Right renal cortex interstitium (tissue), 3 donors: ENCODE data around the gene GALNT10. TPM values are rescaled to one million over a fixed set of nuclear protein-coding genes. Genes with fewer than 3 reads are reported as not detected.

Source experiments
- DNase-seq, 3 donors: peaks; one replicate each; pipeline ENCODE4 v3.0.0-alpha.2; 2013; ENCODE audit warnings: low read depth in 3 of 3, low spot score in 2 of 3
- polyA plus RNA-seq, 3 donors: library from polyadenylated mRNA; unstranded; fragments of 120-200 nt; gene quantifications; one replicate each; pipeline ENCODE4 v1.2.1, GENCODE V29; 2013; ENCODE audit not compliant: insufficient read length in 3 of 3

Gene GALNT10
- polyA plus RNA-seq, 3 donors = 25.7 to 29.4 (median 27.4) TPM

DNA sequence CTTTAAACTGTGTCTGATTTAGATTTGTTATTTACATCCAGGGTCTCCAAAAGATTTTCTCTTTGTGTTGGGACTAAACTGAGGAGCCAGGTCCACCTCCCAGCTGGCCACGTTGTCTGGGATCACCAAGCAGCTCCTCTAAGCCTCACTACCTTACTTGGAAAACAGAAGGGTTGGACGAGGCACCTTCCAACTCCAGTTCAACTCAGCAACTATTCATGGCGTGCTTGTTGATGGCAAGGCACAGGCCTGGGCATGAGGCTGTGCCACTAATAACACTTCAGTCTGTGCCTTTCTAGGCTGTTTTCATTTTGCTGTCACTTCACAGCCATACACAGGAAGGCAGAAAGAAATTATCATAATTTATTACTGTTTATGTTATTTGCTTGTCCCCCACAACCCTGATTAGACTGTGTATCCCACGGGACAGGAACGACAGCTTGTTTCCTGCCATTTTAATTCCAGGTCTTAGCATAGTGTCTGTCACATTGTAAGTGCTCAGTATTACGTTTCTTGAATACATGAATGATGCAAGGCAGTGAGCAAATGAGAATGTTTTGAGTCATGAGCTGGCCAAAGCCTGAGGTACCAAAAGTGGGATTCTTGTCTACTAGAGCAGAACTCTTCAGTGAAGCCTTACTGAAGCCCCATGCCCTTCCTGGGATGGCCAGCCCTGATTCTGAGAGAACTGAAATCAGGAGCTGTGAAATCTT lies 125.8 kb downstream of the GALNT10 start:
- DNase-seq = no peak

- no peak for DNase-seq
Observed at GRCh38 chr5:154317916-154318315, 127.4 kb downstream of the GALNT10 start.

DNA sequence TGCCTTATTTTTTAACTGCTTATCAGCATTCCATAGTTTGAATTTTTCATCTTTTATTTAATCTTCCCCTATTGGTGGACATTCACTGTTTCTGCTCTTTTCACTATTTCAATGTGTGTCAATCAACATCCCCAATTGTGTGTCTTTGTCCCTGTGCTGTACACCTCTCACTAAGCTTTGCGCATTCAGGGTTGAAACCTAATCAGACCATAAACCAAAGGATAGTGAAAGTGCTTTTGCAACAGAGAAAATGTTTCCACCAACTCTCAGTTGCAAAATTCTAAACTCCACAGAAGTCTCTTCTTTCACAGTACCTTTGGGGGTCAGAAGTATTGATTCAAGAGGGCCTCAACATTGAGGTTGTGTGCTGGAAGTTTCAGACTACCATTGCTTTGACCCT lies 128.2 kb downstream of the GALNT10 start:
- DNase-seq = no peak

GRCh38 chr5:154319736-154320135 lies 129.2 kb downstream of the GALNT10 start:
- no peak for DNase-seq

DNA sequence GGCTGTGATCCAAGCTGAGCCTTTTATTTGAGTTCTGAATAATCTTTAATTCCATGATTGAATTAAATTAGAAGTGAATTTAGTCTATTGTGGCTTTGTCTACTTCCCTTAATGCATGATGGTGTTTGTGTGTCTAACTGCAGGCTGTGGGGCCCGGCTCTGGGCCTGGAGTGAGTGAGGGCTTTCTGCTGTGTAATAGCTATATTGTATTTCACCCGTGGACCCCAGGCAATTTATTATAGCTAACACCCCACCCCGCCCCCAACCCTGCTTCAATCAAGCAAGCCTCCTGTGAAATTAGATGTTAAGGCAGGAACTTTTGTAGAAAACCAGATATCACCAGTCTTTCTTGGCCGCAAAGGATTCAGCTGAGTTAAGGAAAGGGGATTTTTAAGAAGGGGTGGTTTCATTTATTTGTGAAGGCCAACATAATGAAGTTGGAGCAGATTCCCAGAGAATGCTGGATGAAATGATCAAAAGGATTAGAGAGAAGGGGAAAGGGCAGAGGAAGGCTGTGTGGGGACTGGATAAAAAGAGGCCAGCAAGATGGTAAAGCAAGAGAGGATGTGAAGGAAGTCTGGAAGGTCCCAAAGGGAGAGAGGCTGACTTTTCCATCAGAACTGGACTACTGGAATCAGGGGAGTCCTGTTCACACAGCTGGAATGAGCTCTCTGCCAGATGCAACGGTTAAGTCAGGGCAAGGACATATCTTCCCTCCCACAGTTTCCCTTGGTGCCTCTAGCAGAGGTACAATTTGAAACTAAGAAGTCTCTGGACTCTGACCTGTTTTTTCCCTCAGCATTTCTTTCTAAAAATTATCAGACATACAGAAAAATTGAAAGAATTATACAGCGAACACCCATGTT lies 129.9 kb downstream of the GALNT10 start:
- DNase-seq = peak in 2 of 3 donors; percentile 33 to 36

- DNase-seq = no peak
Observed at GRCh38 chr5:154321546-154321945, 131.0 kb downstream of the GALNT10 start.

- no peak for DNase-seq
Observed at GRCh38 chr5:154324033-154324432, 133.5 kb downstream of the GALNT10 start.

DNA sequence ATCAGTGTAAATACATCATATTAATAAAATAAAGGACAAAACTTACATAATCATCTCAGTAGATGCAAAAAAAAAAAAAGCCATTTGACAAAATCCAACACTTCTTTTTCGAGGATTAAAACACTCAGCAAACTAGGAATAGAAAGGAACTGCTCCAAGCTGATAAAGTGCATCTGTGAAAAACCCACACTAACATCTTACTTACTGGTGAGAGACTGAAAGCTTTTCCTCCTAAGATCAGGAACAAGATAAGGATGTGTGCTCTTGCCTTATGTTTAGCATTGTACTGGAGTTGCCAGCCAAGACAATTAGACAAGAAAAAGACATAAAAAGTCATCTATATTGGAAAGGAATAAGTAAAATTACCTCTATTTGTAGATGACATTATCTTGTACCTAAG lies 135.0 kb downstream of the GALNT10 start:
- no peak for DNase-seq

GRCh38 chr5:154329062-154329461 lies 138.5 kb downstream of the GALNT10 start:
- no peak for DNase-seq

DNA sequence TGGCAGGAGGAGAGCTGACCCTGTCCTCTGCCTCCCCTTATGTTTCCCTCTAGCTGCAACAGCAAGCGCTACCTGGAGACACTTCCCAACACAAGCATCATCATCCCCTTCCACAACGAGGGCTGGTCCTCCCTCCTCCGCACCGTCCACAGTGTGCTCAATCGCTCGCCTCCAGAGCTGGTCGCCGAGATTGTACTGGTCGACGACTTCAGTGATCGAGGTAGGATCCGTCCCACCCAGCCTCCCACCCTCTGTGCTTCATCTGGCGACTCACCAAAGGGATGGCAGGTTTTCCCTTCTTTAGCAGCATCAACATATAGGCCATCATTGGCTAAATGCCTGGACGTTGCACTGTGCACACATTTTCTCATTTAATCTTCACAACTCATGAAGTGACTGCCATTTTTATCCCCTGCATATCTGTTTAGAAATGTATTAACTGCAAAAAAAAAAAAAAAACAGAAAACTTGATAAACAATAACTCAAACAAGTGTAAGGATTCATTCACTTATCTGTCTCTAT lies 139.0 kb downstream of the GALNT10 start:
- no peak for DNase-seq

- no peak for DNase-seq
Observed at GRCh38 chr5:154330097-154330667, 139.6 kb downstream of the GALNT10 start.

GRCh38 chr5:154331232-154331631 lies 140.7 kb downstream of the GALNT10 start:
- DNase-seq = no peak

DNA sequence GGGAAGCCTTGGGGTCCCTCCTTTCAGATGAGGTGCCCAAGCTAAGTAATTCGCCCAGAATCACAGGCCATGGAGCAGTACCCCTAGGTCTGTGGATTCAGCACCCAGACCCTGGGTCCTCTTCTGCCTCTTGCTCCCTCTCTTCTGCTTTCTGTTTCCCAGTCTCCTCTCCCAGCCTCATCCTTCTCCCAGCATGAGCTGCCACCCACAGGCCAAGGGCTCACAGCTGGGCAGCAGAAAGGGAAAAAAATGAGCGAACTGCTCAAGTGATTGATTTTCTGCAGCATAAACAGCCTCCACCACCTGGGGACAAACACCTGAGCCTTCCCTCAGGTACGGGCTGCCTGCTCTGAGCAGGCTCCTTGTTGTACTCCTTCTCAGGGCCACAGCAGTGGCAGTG lies 141.4 kb downstream of the GALNT10 start:
- DNase-seq = no peak

- no peak for DNase-seq
Observed at GRCh38 chr5:154332451-154332850, 141.9 kb downstream of the GALNT10 start.

DNA sequence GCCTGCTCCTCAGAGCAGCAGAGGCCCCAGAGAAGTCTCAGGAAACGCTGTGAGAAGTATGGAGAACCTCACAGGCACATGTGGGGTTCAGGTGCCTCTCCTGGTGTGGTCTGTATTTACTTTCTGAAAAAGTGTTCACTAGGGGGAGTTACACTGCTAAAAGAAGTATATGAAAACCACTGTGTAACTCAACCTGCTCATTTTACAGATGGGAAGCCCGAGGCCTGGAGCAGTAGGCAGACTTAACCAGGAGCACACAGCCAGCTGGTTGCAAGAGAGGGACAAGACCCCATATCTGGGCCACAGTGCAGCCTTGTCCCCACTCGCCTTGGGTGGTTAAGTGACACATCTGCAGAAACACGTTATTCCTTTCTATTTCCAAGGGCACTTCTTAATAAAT lies 142.5 kb downstream of the GALNT10 start:
- DNase-seq = no peak

GRCh38 chr5:154334406-154335064 lies 144.0 kb downstream of the GALNT10 start:
- DNase-seq = no peak

DNA sequence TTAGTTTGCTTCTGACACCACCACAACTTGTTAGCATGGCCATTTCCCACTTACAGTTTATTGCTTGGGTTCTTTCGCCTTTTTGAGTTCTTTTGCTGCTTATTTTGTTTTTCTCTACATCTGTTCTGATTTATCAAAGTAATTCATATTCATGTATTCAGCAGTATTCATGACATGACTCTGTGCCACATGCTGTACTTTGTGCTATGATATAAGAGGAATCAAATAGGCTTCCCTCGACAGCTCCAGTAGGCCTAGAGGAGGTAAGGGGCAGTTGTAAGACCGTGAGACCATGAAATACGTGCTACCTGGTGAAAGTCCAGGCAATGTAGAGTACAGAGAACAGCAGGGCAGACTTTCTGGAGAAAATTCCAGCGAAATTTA lies 144.5 kb downstream of the GALNT10 start:
- DNase-seq = no peak

GRCh38 chr5:154341620-154342019 lies 151.1 kb downstream of the GALNT10 start:
- DNase-seq = no peak

DNA sequence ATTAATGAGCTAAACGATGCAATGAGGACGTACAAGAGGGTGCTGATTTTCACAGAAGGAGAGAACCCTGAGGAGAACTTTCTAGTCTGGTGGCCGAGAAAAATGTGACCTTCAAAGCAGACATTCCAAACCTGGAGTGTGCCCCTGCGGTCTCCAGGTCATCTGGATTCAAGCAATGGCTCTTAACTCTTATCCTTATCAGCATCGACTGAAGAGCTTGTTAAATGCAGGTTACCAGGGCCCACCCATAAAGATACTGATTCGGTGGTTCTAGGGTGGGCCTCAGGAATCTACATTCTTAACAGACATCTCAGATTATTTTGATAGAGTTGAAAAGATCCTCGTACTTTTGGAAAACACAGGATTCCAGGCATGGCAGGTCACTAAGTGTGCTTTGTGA lies 151.7 kb downstream of the GALNT10 start:
- DNase-seq = no peak

GRCh38 chr5:154342963-154343362 lies 152.4 kb downstream of the GALNT10 start:
- DNase-seq = no peak

DNA sequence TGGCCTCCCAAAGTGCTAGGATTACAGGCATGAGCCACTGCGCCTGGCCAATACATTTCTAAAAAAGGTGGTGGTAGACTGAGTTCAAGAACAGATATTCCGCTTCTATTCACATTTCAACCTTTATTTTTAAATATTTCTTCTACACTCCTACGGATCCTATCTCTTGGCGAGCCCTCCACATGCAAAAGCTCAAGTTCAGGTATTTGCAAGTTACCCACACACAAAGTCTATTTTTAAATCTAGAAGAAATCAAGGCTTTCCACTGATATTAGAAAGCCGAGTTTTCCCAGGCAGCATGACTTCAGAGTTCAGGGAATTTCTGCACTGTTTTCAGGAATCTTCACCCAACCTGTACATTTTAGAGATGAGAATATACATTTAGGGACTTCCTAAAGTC lies 153.9 kb downstream of the GALNT10 start:
- no peak for DNase-seq
